Occipital lobe (tissue), 2 donors: ENCODE data around the gene PLLP. TPM values are rescaled to one million over a fixed set of nuclear protein-coding genes. Genes with fewer than 3 reads are reported as not detected.
A peak's percentile ranks its signal among the peaks of the same experiment; 100 is the strongest.
"Not testable (repeated sequence)": the region's sequence is repeated elsewhere in the genome, so short reads cannot be mapped to it uniquely, and the experiment has no call there.

Experiments
- DNase-seq: peaks from one replicate; lab custom pipeline; 2025; lab: John Stamatoyannopoulos, UW
- total RNA-seq: library from RNA; depleted of rRNA; stranded (reverse); fragments of >200 nt; gene quantifications from one replicate; pipeline ENCODE4 v1.2.3, GENCODE V29; 2014

Gene PLLP
- total RNA-seq, 1 donor from 2014 or later = 1.2 TPM

- DNase-seq = no peak
Observed at GRCh38 chr16:57273826-57274225, 10.6 kb downstream of the PLLP start.

GRCh38 chr16:57273359-57273758 is 11.1 kb downstream of the PLLP start:
- DNase-seq = no peak

- no peak for DNase-seq
Observed at GRCh38 chr16:57271867-57272495, 12.5 kb downstream of the PLLP start.

- DNase-seq = no peak
Observed at GRCh38 chr16:57271063-57271345, 13.5 kb downstream of the PLLP start.

GRCh38 chr16:57270221-57271062 is 14.0 kb downstream of the PLLP start:
- peak; percentile 74 for DNase-seq

GRCh38 chr16:57268804-57269800 is 15.4 kb downstream of the PLLP start:
- no peak for DNase-seq

GRCh38 chr16:57267343-57267742 is 17.1 kb downstream of the PLLP start:
- not testable (repeated sequence) for DNase-seq

- DNase-seq = no peak
Observed at GRCh38 chr16:57266531-57267260, 17.8 kb downstream of the PLLP start.

- peak; percentile 41 for DNase-seq
Observed at GRCh38 chr16:57265850-57266530, 18.5 kb downstream of the PLLP start.

- no peak for DNase-seq
Observed at GRCh38 chr16:57264950-57265371, 19.5 kb downstream of the PLLP start.

- no peak for DNase-seq
Observed at GRCh38 chr16:57264381-57264780, 20.1 kb downstream of the PLLP start.

GRCh38 chr16:57263541-57264351 is 20.7 kb downstream of the PLLP start:
- no peak for DNase-seq

- no peak for DNase-seq
Observed at GRCh38 chr16:57262841-57263540, 21.5 kb downstream of the PLLP start.

- no peak for DNase-seq
Observed at GRCh38 chr16:57261806-57262205, 22.7 kb downstream of the PLLP start.

GRCh38 chr16:57260294-57260929 is 24.1 kb downstream of the PLLP start:
- no peak for DNase-seq

- DNase-seq = no peak
Observed at GRCh38 chr16:57258910-57259475, 25.5 kb downstream of the PLLP start.

- DNase-seq = no peak
Observed at GRCh38 chr16:57258226-57258909, 26.1 kb downstream of the PLLP start.
